GM19372 (cell line): ENCODE measurements around the gene RHOH.

Experiments used
- ATAC-seq: cut with Tn5 transposase; IDR thresholded peaks from one replicate; pipeline ENCODE4 v1.9.1; 2021; ENCODE audit warnings: mild to moderate bottlenecking, low read depth, moderate library complexity; ENCODE audit not compliant: unreplicated experiment

The RHOH gene

DNA sequence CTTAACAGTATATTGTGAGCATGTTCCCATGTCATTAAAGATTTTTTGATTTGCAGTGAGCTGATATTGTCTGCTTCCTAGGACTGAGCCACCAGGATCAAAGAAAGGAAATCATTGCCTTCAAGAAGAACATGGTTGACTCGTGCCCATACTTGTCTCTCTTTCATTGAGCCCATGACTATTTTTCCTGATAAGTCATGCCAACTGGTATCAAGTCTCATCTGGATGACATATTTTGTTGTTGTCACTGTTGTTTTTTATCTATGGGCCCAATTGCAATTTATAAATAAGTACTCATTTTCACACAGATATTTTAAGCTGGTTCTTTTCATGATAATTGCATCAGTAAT is 10.2 kb upstream of the RHOH start:
- no peak for ATAC-seq

- no peak for ATAC-seq
Observed at GRCh38 chr4:40187386-40187906, 9.4 kb upstream of the RHOH start.

DNA sequence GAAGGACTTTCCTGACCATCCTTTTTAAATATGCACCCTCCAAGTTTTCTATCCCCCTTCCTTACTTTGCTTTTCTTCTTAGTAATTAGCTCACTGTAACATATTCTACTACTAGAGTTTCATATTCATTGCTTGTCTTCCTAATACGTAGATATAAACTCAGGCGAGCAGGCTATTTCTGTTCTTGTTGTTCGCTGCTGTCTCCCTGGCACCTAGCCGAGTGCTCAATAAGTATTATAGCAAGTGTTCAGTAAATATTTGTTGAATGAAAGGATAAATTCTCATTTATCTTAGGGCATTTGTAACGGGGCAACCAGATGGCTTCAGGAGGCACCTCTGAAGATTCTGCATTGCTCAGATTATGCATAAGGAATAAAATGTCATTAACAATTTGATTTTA is 6.8 kb upstream of the RHOH start:
- ATAC-seq, result no peak

DNA sequence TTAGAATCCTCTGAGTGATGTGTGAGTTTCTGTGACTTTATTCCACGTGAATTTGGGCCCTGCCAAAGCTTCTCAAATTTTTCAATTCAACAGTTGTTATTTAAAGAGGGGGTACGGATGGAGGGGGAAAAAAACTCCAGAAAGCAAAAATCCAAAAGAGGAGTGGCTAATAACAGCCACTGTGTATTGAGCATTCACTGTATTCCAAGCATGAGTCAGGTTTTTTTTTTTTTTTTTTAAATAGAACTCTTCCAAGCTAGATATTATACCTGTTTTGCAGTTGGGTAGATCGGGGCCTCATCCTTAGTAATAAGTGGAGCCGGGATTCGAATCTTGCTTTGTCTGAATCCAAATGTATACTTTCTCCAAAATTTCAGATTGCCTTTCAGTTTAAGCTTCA is 6.4 kb upstream of the RHOH start:
- no peak for ATAC-seq

- no peak for ATAC-seq
Observed at GRCh38 chr4:40190880-40191815, 5.7 kb upstream of the RHOH start.

DNA sequence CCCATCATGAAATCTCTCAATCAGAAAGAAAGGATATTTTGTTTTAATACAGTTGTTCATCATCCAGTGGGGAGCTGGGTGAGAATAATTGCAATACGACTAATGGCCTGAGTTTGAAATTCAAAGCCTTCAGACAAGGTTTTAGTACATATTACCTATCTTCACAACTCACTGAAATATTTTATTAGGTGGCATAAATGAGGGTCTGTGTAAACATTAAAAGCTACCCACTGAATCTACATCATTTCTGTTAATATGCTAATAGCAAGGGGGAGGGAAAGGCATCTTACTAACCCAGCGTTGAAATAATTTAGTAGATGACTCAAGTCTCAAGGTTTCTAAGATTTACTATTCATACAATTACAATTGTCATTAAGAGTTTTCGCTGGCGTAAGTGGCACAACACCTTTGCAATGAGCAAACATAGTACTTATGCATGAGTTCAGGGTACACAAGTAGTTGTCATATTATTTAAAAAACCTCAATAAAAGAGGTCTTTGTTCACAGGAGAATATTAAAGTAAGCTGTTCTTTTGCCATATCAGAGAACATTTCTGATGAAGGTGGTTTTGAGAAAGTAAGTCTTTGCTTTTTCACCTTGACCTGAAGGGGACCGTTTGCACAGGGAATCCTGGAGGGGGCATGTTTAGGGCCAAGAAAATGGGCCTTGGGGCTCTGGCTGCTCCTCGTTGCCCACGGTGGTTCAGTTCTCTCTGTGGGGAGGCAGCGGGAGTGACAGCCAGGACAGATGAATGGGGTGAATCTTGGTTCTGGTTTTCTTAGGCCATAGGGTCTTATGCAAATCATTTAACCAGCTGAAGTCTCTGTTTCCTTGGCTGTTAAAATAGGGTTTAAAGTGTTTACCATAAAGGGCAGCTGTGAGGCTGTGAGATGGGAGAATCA is 4.5 kb upstream of the RHOH start:
- ATAC-seq, result no peak

DNA sequence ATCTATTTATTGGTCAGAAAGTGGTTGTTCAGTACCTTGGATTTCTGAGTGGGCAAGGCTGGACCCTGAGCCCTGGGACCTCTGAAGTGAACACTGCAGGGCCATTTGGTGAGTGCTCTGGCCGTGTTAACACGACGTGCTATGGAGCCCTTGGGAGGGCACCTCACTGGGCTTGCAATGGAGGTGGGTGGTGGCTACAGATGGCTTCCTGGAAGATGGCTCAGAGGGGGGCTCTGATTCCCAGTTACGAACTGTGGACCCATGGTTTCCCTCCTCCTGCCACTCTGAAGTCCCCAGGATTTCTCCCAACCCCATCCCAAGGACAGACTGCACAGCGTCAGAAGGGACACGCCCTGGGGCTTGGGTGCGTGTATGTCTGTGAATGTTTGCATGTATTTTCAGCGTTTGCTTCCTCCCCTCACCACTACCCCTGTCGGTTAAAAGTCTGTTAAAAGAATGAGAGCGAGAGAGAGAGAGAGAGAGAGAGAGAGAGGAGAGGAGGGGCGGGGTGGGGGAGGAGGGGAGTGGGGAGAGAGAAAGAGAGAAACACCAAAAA is 3.7 kb upstream of the RHOH start:
- ATAC-seq, result no peak

- ATAC-seq, result no peak
Observed at GRCh38 chr4:40193578-40193977, 3.3 kb upstream of the RHOH start.

- no peak for ATAC-seq
Observed at GRCh38 chr4:40194602-40195161, 2.1 kb upstream of the RHOH start.

DNA sequence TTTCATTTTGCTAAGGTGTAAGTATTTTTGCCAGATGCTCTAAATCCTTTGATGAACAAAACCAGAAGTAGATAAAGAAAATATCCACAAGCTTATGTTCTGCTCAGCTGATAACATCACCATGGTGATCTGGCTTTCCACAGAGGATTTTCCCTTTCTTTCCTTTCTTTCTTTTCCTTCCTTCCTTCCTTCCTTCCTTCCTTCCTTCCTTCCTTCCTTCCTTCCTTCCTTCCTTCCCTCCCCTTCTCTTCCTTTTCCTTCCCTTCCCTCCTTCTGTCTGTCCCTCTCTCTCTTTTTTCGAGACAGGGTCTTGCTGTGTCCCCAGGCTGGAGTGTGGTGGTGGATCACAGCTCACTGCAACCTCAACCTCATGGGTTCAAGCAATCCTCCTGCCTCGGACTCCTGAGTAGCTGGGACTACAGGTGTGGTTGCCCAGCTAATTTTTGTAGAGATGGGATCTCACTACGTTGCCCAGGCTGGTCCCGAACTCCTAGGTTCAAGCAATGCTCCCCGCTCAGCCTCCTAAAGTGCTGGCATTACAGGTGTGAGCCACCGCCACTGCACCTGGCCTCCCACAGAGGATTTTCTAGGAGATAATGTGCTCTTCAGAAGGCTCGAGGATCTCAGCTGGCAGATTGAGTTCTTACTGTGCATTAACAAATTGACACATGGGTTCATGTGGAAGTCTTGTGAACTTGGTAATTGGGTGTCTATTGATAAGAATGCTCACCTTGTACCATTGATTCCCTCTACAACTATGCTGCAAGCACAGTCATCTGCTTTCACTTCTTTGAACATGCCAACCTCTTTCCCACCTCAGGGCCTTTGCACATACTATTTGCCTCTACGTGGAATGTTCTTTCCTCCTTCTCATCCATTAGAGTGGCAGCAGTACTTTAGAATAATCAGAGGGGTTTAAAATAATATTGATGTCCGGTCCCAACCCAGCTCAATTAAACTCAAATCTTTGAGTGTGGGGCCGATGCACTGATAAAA is 1.4 kb upstream of the RHOH start:
- ATAC-seq, result no peak

GRCh38 chr4:40196272-40196671 is 559 bp upstream of the RHOH start:
- no peak for ATAC-seq

GRCh38 chr4:40197879-40198689 is 1.3 kb downstream of the RHOH start:
- no peak for ATAC-seq

GRCh38 chr4:40199179-40199670 is 2.4 kb downstream of the RHOH start:
- ATAC-seq, result no peak

DNA sequence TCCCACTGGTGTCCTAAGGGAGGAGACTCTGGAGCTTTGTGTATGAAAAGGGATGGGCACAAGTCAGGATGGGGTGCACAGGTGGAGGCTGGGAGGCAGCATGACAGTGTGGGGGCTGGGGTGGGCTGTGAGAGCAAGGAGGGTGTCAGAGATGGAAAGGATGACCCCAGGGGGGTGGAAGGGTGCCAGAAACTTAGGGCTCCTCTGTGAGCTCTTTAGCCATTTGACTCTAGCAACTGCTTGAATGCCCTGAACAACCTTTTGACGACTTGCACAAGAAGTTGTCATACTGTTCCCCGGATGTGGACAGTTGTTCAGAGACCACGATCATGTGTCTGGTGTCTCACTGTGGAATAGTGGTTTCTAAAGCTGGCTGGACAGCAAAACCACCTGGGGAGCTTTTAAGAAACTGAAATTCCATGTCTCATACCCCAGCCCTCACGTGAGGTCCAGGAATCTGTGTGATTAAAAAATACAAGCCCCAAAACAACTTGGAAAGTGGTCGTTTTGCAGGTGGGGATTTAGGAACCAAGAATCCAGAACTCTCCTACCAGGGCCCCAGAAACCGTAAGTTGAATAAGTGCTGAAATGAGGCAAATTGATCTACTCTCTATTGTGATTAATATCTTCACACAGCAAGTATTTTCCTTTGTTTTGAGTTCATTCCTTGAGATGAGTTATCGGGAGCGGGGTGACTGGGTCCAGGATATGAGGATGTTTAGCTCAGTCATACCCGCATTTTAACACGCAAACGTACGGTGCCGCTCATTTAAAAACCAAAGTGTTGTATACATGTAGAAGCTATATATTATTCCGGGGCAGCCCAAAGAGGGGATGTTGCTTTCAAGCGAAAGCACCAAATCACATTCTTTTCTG is 3.4 kb downstream of the RHOH start:
- ATAC-seq, result peak; percentile 46

DNA sequence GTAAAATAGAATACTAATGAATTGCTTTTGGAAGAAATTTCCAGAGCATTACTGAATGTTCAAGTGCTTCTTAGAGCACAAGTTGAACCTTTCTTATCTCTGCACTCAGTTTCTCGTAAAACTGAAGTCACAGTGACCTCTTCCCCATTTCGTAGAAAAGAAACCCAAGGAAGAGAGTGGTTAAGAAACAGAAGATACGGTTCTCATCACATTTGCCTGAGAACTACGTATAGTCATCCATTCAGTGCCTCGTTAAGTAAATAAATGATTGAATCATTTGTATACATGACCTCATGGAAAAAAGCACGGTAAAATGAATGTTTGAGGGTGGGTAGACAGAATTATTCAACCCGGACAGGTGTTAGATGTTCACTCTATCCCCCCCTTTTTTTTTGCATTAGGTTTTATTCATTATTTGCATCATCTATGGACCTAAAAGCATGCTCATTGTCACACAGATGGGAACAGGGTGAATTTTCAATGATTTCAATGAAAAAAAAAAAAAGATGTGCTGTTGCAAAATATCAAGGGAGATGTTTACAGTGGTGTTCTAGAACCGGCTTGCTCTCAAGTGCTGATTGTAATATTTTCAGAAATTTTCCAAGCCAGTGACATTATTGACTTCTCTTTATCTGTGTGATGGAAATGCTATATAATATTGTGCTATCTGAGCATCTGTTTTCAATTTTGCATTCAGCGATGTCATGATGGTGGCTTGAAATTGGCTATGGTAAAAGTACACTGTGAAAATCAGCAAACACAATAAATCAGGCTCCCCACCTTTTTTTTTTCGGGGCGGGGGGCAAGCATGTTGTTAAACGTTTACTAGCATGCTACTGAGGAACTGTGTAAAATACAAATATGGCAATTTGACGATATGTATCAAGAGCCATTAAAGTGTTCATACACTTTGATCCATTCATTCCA is 4.3 kb downstream of the RHOH start:
- no peak for ATAC-seq

GRCh38 chr4:40201898-40202297 is 5.1 kb downstream of the RHOH start:
- no peak for ATAC-seq
